SK-N-SH (cell line): Measurements from ENCODE around the gene PDF.

ENCODE experiments used
- CTCF ChIP-seq: fragments of 200-600 bp; sonication (generic); IDR thresholded peaks from 2 replicates; pipeline ENCODE4 v1.6.1; 2017; ENCODE audit warnings: antibody characterized with exemption, mild to moderate bottlenecking, moderate library complexity
- EP300 ChIP-seq, 2 experiments: IDR thresholded peaks; 2 replicates each; pipeline versions ENCODE4 v1.4.0 to v1.6.1; 2012; ENCODE audit warnings: borderline replicate concordance in 1 of 2, low read depth in 1 of 2, low read length in 1 of 2
- FOSL2 ChIP-seq: IDR thresholded peaks from 2 replicates; pipeline ENCODE4 v1.4.0; 2012; ENCODE audit warnings: low read depth, mild to moderate bottlenecking, moderate library complexity, borderline replicate concordance
- MAX ChIP-seq: IDR thresholded peaks from 2 replicates; pipeline ENCODE4 v1.4.0; 2012; ENCODE audit warnings: low read depth
- NFIC ChIP-seq: IDR thresholded peaks from 2 replicates; pipeline ENCODE4 v1.4.0; 2012; ENCODE audit warnings: borderline replicate concordance
- POLR2AphosphoS5 ChIP-seq: IDR thresholded peaks from 2 replicates; pipeline ENCODE4 v1.6.1; 2012; ENCODE audit warnings: low read depth, low read length
- RAD21 ChIP-seq: IDR thresholded peaks from 2 replicates; pipeline ENCODE4 v1.6.1; 2012; ENCODE audit warnings: mild to moderate bottlenecking, low read length
- RFX5 ChIP-seq: IDR thresholded peaks from 2 replicates; pipeline ENCODE4 v1.6.1; 2012; ENCODE audit warnings: mild to moderate bottlenecking, improper control_type of control experiment, low read length
- SIN3A ChIP-seq: IDR thresholded peaks from 2 replicates; pipeline ENCODE4 v1.6.1; 2012; ENCODE audit warnings: low read depth, mild to moderate bottlenecking, low read length, moderate library complexity, borderline replicate concordance
- SMC3 ChIP-seq: IDR thresholded peaks from 2 replicates; pipeline ENCODE4 v1.6.1; 2012; ENCODE audit warnings: low read depth, low read length, improper control_type of control experiment
- TCF12 ChIP-seq: IDR thresholded peaks from 2 replicates; pipeline ENCODE4 v1.4.0; 2012
- ZBTB33 ChIP-seq: IDR thresholded peaks from 2 replicates; pipeline ENCODE4 v1.4.0; 2012; ENCODE audit warnings: low read depth, borderline replicate concordance

- no peak for TF ChIP-seq SMC3
- no peak for TF ChIP-seq ZBTB33
- TF ChIP-seq SIN3A: no peak
- TF ChIP-seq POLR2AphosphoS5: no peak
- no peak for TF ChIP-seq CTCF
- TF ChIP-seq FOSL2: no peak
- no peak for TF ChIP-seq NFIC
- TF ChIP-seq EP300 (IDR thresholded peaks at IDR 0.05; ENCODE audit: borderline replicate concordance in 1 of 2, low read depth in 1 of 2, low read length in 1 of 2): no peak
- TF ChIP-seq RFX5: no peak
- TF ChIP-seq RAD21: no peak
- TF ChIP-seq MAX: no peak
- TF ChIP-seq TCF12: no peak
Observed at GRCh38 chr16:69309316-69309715, 21.1 kb downstream of the PDF start.
